SK-N-DZ (cell line): ENCODE measurements around the gene C5orf47.

Experiments
- DNase-seq: peaks from one replicate; pipeline ENCODE4 v3.0.0-alpha.2; 2015; ENCODE audit warnings: low spot score

C5orf47 gene

GRCh38 chr5:174022384-174023095 is 33.6 kb downstream of the C5orf47 start:
- DNase-seq: peak; percentile 15

DNA sequence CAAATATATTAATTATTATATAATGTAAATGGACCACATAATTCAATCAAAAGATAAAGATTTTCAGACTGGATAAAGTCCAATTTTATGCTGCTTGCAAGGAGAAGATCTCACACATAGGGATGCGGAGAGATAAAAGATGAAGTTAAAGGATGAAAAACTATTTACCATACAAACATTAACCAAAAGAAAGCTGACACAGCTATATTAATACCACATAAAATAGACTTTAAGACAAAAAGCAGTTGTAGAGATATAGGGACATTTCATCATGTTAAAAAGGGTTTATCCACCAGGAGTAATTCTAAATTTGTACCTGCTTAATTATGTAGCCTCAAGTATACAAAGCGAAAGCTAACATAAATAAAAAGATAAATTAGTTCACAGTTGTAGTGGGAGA is 41.3 kb downstream of the C5orf47 start:
- no peak for DNase-seq

DNA sequence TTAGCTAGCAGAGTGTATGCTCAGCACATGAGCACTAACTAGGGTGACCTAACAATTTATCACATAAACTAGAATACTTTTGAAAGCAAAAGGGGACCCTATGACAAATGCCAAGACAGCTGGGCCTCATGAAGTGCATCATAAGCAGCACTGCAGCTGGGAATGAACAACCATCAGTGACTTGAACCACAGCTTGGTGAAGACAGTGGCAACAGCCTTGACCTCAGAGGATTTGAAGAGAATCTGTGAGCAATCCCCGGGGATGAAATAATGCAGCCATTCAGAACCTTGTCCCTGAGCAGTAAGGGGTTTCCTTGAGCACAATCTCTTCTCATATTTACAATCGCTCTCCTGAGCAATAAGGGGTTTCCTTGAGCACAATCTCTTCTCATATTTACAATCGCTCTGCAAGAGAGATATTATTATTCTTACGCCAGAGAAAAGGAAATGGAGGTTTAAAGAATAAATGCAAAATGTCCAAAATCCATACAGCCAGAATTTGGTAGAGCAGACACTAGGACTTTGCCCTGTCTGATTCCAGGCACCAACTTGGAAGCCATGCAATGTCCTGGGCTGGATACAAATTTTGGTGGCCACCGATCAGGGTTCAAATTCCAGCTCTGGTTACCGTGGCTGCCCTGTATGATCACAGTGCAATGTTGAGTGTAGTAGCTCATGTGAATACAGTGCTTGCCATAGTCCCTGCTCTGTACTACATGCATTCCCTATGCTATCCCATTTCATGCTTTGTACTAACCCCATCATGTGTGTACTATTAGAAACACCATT is 55.7 kb downstream of the C5orf47 start:
- DNase-seq: no peak

DNA sequence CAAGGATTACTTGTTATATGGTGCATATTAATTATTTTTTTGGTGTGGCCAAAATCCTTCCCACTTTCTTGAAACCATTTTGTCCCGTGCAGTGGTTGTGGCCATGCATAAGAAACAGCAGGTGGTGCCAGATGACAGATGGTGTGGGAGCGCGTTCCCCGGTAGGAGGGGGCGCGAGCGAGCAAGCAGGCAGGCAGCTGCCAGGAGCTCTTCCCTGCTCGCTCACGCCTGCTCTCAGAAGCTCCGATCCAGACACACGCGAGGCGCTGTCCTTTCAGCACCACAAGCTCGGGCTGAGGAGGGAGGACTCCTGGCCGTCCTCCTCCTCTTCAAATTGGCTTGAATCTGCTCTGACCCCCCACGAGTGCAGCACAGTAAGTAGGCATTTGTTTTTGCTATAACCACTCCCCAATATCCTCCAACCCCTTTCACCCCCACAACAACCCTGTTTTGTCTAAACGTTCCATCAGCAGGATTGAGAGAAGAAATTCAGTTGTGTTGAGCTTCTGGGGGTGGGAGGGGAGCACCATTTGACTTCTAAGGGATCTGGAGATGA is 56.6 kb downstream of the C5orf47 start, which contains the start of gene NSG2:
NSG2 (plus strand) TSS at position 237 of the 556 bp plus-strand sequence. CDS start 1,050 bp downstream, outside the sequence.
- peak; percentile 94 for DNase-seq

DNA sequence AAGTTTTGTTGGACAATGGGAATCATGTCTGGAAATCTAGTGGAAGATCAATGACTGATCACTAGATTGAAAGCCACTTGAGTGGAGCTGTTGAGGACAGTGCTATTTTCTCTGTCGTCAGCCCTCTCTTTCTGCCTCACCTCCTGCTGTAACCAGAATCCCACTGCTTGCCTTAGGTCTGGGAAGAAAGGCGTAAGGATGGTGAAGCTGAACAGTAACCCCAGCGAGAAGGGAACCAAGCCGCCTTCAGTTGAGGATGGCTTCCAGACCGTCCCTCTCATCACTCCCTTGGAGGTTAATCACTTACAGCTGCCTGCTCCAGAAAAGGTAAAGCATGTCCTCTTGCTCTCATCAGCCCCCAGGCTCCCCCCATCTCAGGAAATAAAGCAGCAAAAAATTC is 57.6 kb downstream of the C5orf47 start:
- peak; percentile 43 for DNase-seq

DNA sequence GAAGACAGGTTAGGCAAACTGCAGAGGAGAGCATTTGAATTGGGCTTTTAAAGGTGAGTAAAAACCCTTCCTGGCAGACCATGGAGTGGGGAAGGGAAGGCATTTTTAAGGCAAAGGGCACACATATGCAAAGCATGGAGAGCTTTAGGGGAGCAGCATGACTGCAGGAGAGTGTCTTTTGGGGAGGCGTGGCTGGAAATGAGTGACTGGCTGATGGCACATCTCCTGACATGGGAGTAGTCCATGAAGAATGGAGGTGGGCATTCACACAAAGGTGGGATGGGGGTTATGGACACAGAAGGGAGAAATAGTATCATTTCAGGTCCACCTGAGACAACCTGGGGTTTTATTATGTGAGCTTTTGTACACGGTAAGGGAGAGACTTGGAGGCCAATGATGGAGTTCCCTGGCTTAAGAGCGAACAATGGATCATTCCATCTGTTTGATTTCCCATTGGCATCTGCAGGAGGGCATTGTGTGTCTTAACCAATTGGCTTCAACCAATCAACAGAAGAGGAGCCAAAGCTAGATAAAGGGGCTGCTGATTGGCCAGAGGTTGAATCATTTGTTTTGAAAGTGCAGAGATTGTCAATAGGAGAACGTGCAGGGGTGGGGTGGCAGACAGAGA is 58.6 kb downstream of the C5orf47 start:
- DNase-seq: no peak

- DNase-seq: no peak
Measured at GRCh38 chr5:174052636-174053035, 63.7 kb downstream of the C5orf47 start.

GRCh38 chr5:174053905-174054304 is 64.9 kb downstream of the C5orf47 start:
- DNase-seq: no peak
